ENCODE data around the gene PSMA7.

- TF ChIP-seq CTCF (IDR thresholded peaks at IDR 0.05) (no peak), POLR2A (IDR thresholded peaks at IDR 0.05) (no peak), EP300 (IDR thresholded peaks at IDR 0.05) (no peak)
Observed at GRCh38 chr20:62174021-62174804, 31.0 kb upstream of the PSMA7 start.

Measured in ovary (tissue), 3 donors.